ENCODE data around the gene PSTK. TPM values are rescaled to one million over a fixed set of nuclear protein-coding genes. Genes with fewer than 3 reads are reported as not detected.

Gene PSTK
- total and polyA plus RNA-seq, 2 of the 13 experiments (the other 11 are each of a cell fraction or from before 2014, with no cell fraction given), result 8.2 to 9.3 TPM

GRCh38 chr10:123021517-123021916 is 41.3 kb downstream of the PSTK start (continued):
- TF ChIP-seq ARID5B (CRISPR knock-in tag; IDR thresholded peaks at IDR 0.05), result peak; percentile 30; the same call in 1 of the 2 replicates
- TF ChIP-seq THAP8 (CRISPR knock-in tag; IDR thresholded peaks at IDR 0.05; ENCODE audit: borderline replicate concordance), result no peak
- TF ChIP-seq SP140L (CRISPR knock-in tag; IDR thresholded peaks at IDR 0.05; ENCODE audit: borderline replicate concordance), result no peak
- no peak for TF ChIP-seq SSRP1 (CRISPR knock-in tag; IDR thresholded peaks at IDR 0.05)
- TF ChIP-seq SAFB2 (CRISPR knock-in tag; IDR thresholded peaks at IDR 0.05; ENCODE audit: borderline replicate concordance, low read depth), result no peak
- no peak for TF ChIP-seq ZMAT5 (CRISPR knock-in tag; IDR thresholded peaks at IDR 0.05; ENCODE audit: borderline replicate concordance, low read depth)
- TF ChIP-seq CEBPG (CRISPR knock-in tag; IDR thresholded peaks at IDR 0.05), result 0 out of 2 replicates have a peak, but pooled peaks have one; percentile 4
- no peak for TF ChIP-seq KMT2A (CRISPR knock-in tag; IDR thresholded peaks at IDR 0.05)
- no peak for TF ChIP-seq ZNF674 (CRISPR knock-in tag; IDR thresholded peaks at IDR 0.05; ENCODE audit: low read depth)
- no peak for TF ChIP-seq NFIB (CRISPR knock-in tag; IDR thresholded peaks at IDR 0.05; ENCODE audit: borderline replicate concordance)
- TF ChIP-seq GMEB2 (CRISPR knock-in tag; IDR thresholded peaks at IDR 0.05; ENCODE audit: low read depth), result no peak
- 0 out of 2 replicates have a peak, but pooled peaks have one; percentile 8 for TF ChIP-seq ISL2 (CRISPR knock-in tag; IDR thresholded peaks at IDR 0.05)
- TF ChIP-seq PAXIP1 (CRISPR knock-in tag; conservative IDR thresholded peaks at IDR 0.05), result peak; percentile 48; the same call in 1 of the 2 replicates
- TF ChIP-seq MZF1 (CRISPR knock-in tag; IDR thresholded peaks at IDR 0.05; ENCODE audit: borderline replicate concordance), result no peak
- no peak for TF ChIP-seq ZNF614 (CRISPR knock-in tag; IDR thresholded peaks at IDR 0.05; ENCODE audit: borderline replicate concordance)
- no peak for TF ChIP-seq KDM5A (IDR thresholded peaks at IDR 0.05; ENCODE audit: borderline replicate concordance, low read length)
- no peak for TF ChIP-seq PHF8 (CRISPR knock-in tag; IDR thresholded peaks at IDR 0.05)
- peak; percentile 20; the same call in 1 of the 2 replicates for TF ChIP-seq MED1 (CRISPR knock-in tag; IDR thresholded peaks at IDR 0.05)
- TF ChIP-seq HNF4A (CRISPR knock-in tag; IDR thresholded peaks at IDR 0.05), result no peak
- no peak for TF ChIP-seq PCBP1 (IDR thresholded peaks at IDR 0.05; ENCODE audit: borderline replicate concordance, low read depth, low read length)
